Nephron progenitor cell (in vitro differentiated cells): ENCODE results near the gene RAI14.

ENCODE experiments used
- DNase-seq: peaks from one replicate; pipeline ENCODE4 v3.0.0; 2021
- H3K27ac Mint-ChIP-seq: 2 replicates; pipeline ENCODE4 v1.8.0; 2021; ENCODE audit warnings: mild to moderate bottlenecking, moderate library complexity, mixed read lengths
- H3K27me3 Mint-ChIP-seq: 2 replicates; pipeline ENCODE4 v1.8.0; 2021; ENCODE audit warnings: mild to moderate bottlenecking, low read depth, mixed read lengths; ENCODE audit not compliant: poor library complexity
- H3K36me3 Mint-ChIP-seq: 2 replicates; pipeline ENCODE4 v1.8.0; 2021; ENCODE audit warnings: low read depth, mixed read lengths
- H3K4me1 Mint-ChIP-seq: 2 replicates; pipeline ENCODE4 v1.8.0; 2021; ENCODE audit warnings: mixed read lengths
- H3K4me3 Mint-ChIP-seq: 2 replicates; pipeline ENCODE4 v1.8.0; 2021; ENCODE audit warnings: mild to moderate bottlenecking, moderate library complexity, mixed read lengths
- H3K9me3 Mint-ChIP-seq: 2 replicates; pipeline ENCODE4 v1.8.0; 2021; ENCODE audit warnings: mild to moderate bottlenecking, moderate library complexity, mixed read lengths
- CTCF ChIP-seq: fragments of 200-600 bp; sonication (generic); IDR thresholded peaks from 2 replicates; pipeline ENCODE4 v1.5.0; 2021; ENCODE audit warnings: antibody characterized with exemption

RAI14 gene

GRCh38 chr5:34736445-34737115 is 80.5 kb downstream of the RAI14 start:
- no peak for TF ChIP-seq CTCF
- Mint-ChIP-seq H3K27me3 (no peaks in the 10 kb centered on the region), H3K4me3 (no peak overlapping the region), H3K36me3 (peaks cover 25% of the 10 kb centered on the region), H3K27ac (no peak overlapping the region), H3K9me3 (no peaks in the 10 kb centered on the region), H3K4me1 (peaks cover 4% of the 10 kb centered on the region)
- no peak for DNase-seq

GRCh38 chr5:34737731-34738130 is 81.6 kb downstream of the RAI14 start:
- no peak overlapping the region for H3K27ac Mint-ChIP-seq
- TF ChIP-seq CTCF = no peak

GRCh38 chr5:34738381-34738780 is 82.3 kb downstream of the RAI14 start:
- Mint-ChIP-seq H3K9me3 (peaks cover 3% of the 10 kb centered on the region), H3K36me3 (peaks cover 31% of the 10 kb centered on the region), H3K4me1 (no peaks in the 10 kb centered on the region), H3K27ac (no peak overlapping the region), H3K4me3 (no peak overlapping the region), H3K27me3 (peaks cover 4% of the 10 kb centered on the region)
- no peak for DNase-seq
- TF ChIP-seq CTCF = no peak

More at GRCh38 chr5:34737731-34738130, 81.6 kb downstream of the RAI14 start:
- no peak overlapping the region for H3K4me3 Mint-ChIP-seq
- peaks cover 3% of the 10 kb centered on the region for H3K9me3 Mint-ChIP-seq
- peaks cover 29% of the 10 kb centered on the region for H3K36me3 Mint-ChIP-seq
- H3K4me1 Mint-ChIP-seq = no peaks in the 10 kb centered on the region
- DNase-seq = no peak
- H3K27me3 Mint-ChIP-seq = peaks cover 4% of the 10 kb centered on the region

DNA sequence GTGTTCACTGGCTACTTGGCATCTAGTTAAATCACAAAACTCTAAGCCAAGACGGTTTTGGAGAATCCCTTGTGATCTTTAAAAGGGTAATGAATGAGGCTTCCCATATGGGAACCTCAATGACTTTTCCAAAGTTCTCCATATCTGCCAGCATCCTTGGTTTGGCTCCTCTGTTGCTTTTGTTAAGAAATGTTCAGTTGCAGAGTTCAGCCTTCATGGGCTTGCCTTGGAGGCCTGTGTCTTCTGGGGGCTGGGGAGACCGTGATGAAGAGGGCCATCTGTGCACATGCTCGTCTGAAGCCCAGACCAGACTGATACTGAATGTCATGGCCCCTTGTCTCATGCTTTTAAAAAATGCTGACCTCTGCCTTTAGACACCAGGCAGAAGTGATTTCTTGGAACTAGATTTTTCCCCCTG is 84.3 kb downstream of the RAI14 start:
- TF ChIP-seq CTCF = no peak
- H3K27me3 Mint-ChIP-seq = peaks cover 4% of the 10 kb centered on the region
- no peak overlapping the region for H3K27ac Mint-ChIP-seq
- no peak for DNase-seq
- H3K36me3 Mint-ChIP-seq = peaks cover 18% of the 10 kb centered on the region
- no peaks in the 10 kb centered on the region for H3K4me1 Mint-ChIP-seq
- peaks cover 3% of the 10 kb centered on the region for H3K9me3 Mint-ChIP-seq
- H3K4me3 Mint-ChIP-seq = no peak overlapping the region

- no peak overlapping the region for H3K4me3 Mint-ChIP-seq
- peaks cover 4% of the 10 kb centered on the region for H3K27me3 Mint-ChIP-seq
- no peak overlapping the region for H3K27ac Mint-ChIP-seq
- no peak for TF ChIP-seq CTCF
- H3K9me3 Mint-ChIP-seq = peaks cover 7% of the 10 kb centered on the region
- no peak for DNase-seq
- no peaks in the 10 kb centered on the region for H3K4me1 Mint-ChIP-seq
- H3K36me3 Mint-ChIP-seq = peaks cover 19% of the 10 kb centered on the region
Observed at GRCh38 chr5:34742061-34742460, 85.9 kb downstream of the RAI14 start.

DNA sequence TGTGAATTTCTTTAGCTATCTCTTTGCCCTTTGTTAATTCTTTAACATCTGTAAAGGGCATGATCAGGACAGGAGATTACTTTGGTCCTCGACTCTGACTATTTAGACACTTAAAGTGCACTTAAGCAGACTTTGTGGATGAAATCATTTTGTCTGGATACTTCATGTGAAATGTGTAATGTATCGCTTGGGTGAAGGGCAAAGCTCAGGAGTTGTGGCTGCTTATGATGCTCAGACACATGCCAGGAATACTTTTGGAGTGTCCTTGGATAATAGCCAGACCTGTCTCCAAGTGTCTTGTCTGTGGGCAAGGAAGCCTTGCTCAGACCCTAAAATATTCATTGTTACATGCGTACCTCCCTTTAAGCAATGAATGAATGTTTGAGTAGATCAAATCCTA is 87.8 kb downstream of the RAI14 start:
- Mint-ChIP-seq H3K27me3 (peaks cover 4% of the 10 kb centered on the region), H3K36me3 (peaks cover 20% of the 10 kb centered on the region), H3K27ac (no peak overlapping the region), H3K9me3 (peaks cover 7% of the 10 kb centered on the region), H3K4me3 (no peak overlapping the region), H3K4me1 (no peaks in the 10 kb centered on the region)
- TF ChIP-seq CTCF = no peak
- DNase-seq = no peak
